DMS53 treated with DMSO at 0.1 percent for 48 hours (cell line): ENCODE measurements around the gene NOP9.

Experiments
- DNase-seq: peaks from one replicate; lab custom pipeline; 2025; ENCODE audit not compliant: unreplicated experiment; lab: John Stamatoyannopoulos, UW

NOP9 gene

GRCh38 chr14:24307575-24308341 is 8.1 kb downstream of the NOP9 start, which contains the start of gene CIDEB:
CIDEB (minus strand) TSS chr14:24307977; CDS start chr14:24307858, 119 bp downstream.
- peak; percentile 14 for DNase-seq

DNA sequence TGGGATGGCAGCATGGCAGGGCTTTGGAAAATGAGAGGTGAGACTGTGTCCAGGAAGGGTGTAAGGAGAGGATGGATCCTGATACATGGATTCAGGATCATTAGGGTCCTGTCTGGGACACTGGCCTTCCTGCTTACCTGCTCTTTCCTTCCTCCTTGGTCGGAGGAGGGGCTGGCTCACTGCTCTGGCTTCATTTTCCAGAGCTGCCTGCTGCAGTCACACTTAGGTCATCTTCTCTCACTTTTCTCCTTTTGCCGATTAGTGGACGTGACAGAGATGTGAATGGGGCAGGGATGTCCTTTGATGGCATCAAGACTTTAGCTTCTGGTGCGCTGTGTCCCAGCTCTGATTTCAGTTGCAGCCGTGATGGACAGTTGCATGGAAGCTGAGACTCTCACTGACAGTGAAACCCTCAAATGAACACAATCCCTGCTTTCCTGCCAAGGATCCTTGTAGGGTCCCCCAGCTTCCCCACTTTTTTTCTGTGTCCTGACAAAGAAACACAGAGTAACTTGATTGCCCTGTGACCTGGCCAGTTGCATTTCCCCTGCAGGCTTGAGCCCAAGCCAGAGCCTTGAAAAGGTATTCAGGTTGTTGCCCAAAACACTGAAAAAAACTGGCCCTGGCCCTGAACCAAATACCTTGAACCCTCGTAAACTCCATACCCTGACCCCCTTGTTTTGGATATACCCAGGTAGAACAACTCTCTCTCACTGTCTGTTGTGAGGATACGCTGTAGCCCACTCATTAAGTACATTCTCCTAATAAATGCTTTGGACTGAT is 8.9 kb downstream of the NOP9 start:
- DNase-seq, result no peak

- no peak for DNase-seq
Observed at GRCh38 chr14:24309538-24310264, 10.1 kb downstream of the NOP9 start, which contains the start of gene LTB4R2. LTB4R2 (plus strand) TSS chr14:24310140; CDS start chr14:24310665, 525 bp downstream.

GRCh38 chr14:24310265-24310645 is 10.6 kb downstream of the NOP9 start:
- DNase-seq, result no peak

GRCh38 chr14:24310646-24311604 is 11.3 kb downstream of the NOP9 start, which contains the start of gene LTB4R:
LTB4R (plus strand) TSS chr14:24311502; CDS start chr14:24315652, 4,150 bp downstream.
- peak; percentile 65 for DNase-seq

GRCh38 chr14:24311837-24312615 is 12.4 kb downstream of the NOP9 start:
- no peak for DNase-seq

DNA sequence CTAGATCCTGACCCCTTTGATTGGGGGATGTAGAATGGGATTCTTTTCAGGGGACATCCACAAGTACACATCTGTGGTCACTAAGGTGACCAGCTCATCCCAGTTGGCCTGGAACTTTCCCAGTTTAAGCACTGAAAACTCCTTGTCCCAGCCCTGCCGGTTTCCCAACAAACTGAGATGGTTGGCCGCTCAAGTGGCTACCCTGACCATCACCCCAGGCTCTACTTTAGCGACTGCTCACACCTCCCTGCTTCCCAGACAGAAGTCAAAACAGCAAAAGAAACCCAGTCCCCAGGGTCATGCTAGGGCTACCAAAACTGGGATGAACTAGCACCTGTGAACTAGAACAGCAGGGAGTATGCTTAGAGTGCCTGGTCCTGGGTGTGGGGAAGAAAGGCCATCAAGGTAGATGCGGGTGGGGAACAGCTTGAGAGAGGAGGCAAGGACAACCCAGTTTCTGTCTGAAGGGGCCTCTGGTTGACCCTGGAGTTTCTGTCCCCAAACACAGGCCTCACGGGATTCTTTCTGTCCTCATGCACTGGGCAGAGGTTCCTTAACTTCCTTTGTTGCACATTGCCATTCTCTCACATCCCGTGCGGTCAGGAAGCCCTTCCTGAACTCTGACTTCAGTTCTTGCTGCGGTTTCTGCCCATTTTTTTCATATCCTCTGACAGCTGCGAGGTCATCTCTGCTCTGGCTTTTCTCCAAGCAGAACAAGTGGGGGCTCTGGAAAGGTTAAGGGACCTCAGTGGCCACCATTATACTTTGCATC is 13.3 kb downstream of the NOP9 start:
- no peak for DNase-seq

DNA sequence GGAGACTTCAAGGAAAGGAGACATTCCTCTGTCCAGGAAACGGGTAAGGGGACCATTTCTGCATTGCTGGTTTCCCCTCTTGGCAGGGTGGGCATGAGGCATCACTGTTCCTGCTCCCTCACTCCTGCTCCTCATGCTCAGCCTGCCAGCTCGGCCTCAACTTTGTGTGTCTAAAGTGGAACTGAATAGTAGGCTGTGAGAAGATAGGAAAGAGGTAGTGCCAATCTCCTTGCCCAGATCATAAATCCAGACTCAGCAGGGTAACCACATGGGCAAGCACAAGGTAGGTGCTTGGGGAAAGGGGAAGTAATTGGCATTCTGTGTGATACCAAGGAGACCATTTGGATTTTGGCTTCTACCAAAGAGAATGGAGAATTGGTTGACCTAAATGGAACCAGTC is 14.3 kb downstream of the NOP9 start:
- DNase-seq, result no peak

- no peak for DNase-seq
Observed at GRCh38 chr14:24314377-24315193, 14.9 kb downstream of the NOP9 start.

DNA sequence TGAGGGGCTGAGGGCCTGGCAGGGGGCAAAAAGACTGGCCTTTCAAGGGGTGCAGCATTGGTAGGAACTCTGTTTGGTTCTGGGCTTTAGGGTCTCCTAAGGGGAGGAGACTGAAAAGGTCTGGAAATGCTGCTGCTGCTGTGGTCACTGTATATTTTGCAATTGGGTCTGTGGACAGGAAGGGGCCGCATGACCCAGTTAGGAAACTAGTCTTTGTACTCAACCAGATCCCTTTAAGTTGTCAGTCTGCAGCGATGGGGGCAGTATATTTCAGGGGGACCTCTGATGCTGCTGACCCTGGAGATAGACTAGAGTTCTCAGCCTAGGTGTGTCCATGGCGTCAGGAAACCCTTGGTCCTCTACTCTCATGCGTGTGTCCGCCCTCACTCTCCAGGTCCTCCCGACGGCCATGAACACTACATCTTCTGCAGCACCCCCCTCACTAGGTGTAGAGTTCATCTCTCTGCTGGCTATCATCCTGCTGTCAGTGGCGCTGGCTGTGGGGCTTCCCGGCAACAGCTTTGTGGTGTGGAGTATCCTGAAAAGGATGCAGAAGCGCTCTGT is 15.7 kb downstream of the NOP9 start:
- no peak for DNase-seq

- DNase-seq, result no peak
Observed at GRCh38 chr14:24315807-24316596, 16.4 kb downstream of the NOP9 start.

GRCh38 chr14:24316597-24316950 is 16.9 kb downstream of the NOP9 start:
- no peak for DNase-seq

DNA sequence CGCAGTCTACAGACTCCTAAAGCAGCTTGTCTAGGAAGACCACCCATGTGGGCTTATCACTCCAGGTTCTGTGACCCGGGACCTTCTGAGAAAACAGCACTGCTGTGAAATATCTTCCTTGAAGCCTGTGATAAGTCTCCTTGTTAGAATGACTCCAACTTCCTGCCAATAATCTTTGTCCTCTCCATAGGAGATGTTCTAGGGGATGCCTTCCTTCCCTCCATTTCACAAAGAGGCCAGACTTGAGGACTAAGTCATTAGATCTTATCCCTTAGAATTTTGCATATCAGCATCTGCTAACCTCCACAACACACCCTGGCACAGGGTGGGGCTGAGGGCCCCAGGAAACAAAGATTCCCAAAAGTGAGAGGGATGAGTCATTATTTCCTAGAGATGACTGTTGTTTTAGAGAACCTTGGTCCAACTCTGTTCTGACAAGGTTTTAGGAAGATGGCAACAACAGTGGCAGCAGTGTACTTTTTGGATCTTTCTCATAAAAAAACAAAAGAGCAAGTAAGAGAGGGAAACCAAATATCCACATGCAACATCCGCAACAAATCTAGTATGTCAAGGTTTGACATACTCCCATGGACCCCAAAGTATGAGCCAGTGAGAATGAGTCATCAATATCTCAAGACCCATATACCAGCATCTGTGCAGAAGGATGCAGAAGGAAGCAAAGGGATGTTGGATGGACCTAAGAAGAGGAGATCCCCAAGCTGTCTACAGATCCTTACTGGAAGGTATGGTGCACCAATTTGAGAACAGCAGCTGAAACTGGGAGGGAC is 17.7 kb downstream of the NOP9 start:
- DNase-seq, result no peak

DNA sequence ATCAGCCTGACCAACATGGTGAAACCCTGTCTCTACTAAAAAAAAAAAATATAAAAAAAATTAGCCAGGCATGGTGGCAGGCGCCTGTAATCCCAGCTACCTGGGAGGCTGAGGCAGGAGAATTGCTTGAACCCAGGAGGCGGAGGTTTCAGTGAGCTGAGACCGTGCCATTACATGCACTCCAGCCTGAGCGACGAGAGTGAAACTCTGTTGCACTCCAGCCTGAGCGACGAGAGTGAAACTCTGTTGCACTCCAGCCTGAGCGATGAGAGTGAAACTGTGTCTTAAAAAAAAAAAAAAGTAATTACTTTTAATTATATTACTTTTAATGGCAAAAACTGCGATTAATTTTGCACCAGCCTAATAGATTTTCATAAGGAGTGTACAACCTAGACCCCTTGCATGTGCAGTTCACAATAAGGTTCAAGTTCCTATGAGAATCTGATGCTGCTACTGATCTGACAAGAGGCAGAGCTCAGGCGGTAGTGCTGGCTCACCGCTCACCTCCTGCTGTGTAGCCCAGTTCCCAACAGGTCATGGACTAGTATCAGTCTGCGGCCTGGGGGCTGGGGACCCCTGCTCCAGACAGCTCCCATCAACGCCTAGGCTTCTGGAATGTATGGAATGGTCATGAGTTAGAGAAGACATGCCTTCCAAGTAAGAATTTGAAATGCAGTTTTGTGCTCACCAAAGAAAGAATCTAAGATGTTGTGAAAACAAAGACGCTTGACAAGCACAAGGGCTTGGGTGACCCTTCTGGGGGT is 21.7 kb downstream of the NOP9 start:
- DNase-seq, result no peak

- DNase-seq, result no peak
Observed at GRCh38 chr14:24322672-24323071, 23.0 kb downstream of the NOP9 start.
